Measurements from ENCODE around the gene LONP1.

GRCh38 chr19:5765220-5765619 is 45.3 kb upstream of the LONP1 start:
- TF ChIP-seq EP300 (IDR thresholded peaks at IDR 0.05; ENCODE audit: borderline replicate concordance in 1 of 2, low read depth in 1 of 2, low read length in 1 of 2), result no peak
- TF ChIP-seq MXI1 (IDR thresholded peaks at IDR 0.05; ENCODE audit: low read depth, low read length), result no peak
